HepG2 (cell line): ENCODE results near the gene HLA-DMB. TPM values are rescaled to one million over a fixed set of nuclear protein-coding genes. Genes with fewer than 3 reads are reported as not detected.

Experiments used
- CENPT ChIP-seq: sonication (generic); formaldehyde crosslinking; IDR thresholded peaks from 2 replicates; pipeline ENCODE4 v1.8.0; 2022; ENCODE audit warnings: low read depth, mild to moderate bottlenecking, moderate library complexity, missing genetic modification reagents
- ERF ChIP-seq: IDR thresholded peaks from 2 replicates; pipeline ENCODE4 v1.6.1; 2018; ENCODE audit warnings: missing biosample characterization, missing genetic modification reagents
- FLYWCH1 ChIP-seq: sonication (generic); formaldehyde crosslinking; IDR thresholded peaks from 2 replicates; pipeline ENCODE4 v1.8.1; 2023; ENCODE audit warnings: mild to moderate bottlenecking, missing genetic modification reagents
- HES4 ChIP-seq: sonication (generic); formaldehyde crosslinking; IDR thresholded peaks from 2 replicates; pipeline ENCODE4 v1.9.0; 2021; ENCODE audit warnings: mild to moderate bottlenecking, missing genetic modification reagents, borderline replicate concordance
- HOXA3 ChIP-seq: sonication (generic); formaldehyde crosslinking; IDR thresholded peaks from 2 replicates; pipeline ENCODE4 v1.5.0; 2020; ENCODE audit warnings: missing genetic modification reagents
- IKZF4 ChIP-seq: sonication (generic); formaldehyde crosslinking; IDR thresholded peaks from 2 replicates; pipeline ENCODE4 v1.5.1; 2020; ENCODE audit warnings: borderline replicate concordance, mild to moderate bottlenecking, low read depth, missing genetic modification reagents; ENCODE audit errors: not compliant biosample characterization
- MTA1 ChIP-seq: sonication (generic); formaldehyde crosslinking; IDR thresholded peaks from 2 replicates; pipeline ENCODE4 v1.4.0; 2020; ENCODE audit warnings: missing genetic modification reagents, mild to moderate bottlenecking, borderline replicate concordance
- NR3C1 ChIP-seq: sonication (generic); formaldehyde crosslinking; IDR thresholded peaks from 2 replicates; pipeline ENCODE4 v1.4.0; 2020; ENCODE audit warnings: missing genetic modification reagents
- RAD21 ChIP-seq: fragments of 450-650 bp; formaldehyde crosslinking; IDR thresholded peaks from 2 replicates; pipeline ENCODE4 v1.5.0; 2020; ENCODE audit warnings: mild to moderate bottlenecking
- SRSF9 ChIP-seq: fragments of 200-400 bp; formaldehyde crosslinking; IDR thresholded peaks from 2 replicates; pipeline ENCODE4 v1.6.1; 2018; ENCODE audit warnings: borderline replicate concordance, mild to moderate bottlenecking, low read depth, low read length; ENCODE audit not compliant: insufficient read depth, poor library complexity, severe bottlenecking
- TEAD2 ChIP-seq: sonication (generic); formaldehyde crosslinking; IDR thresholded peaks from 2 replicates; pipeline ENCODE4 v1.9.0; 2021; ENCODE audit warnings: missing genetic modification reagents
- YEATS4 ChIP-seq: sonication (generic); formaldehyde crosslinking; IDR thresholded peaks from 2 replicates; pipeline ENCODE4 v1.4.0; 2020; ENCODE audit warnings: missing genetic modification reagents, borderline replicate concordance
- ZFX ChIP-seq: sonication (generic); formaldehyde crosslinking; IDR thresholded peaks from 2 replicates; pipeline ENCODE4 v1.4.0; 2020; ENCODE audit warnings: mild to moderate bottlenecking, low read depth, missing genetic modification reagents, moderate library complexity
- ZNF12 ChIP-seq: sonication (generic); formaldehyde crosslinking; IDR thresholded peaks from 2 replicates; pipeline ENCODE4 v1.5.0; 2020; ENCODE audit warnings: missing genetic modification reagents
- ZNF232 ChIP-seq: sonication (generic); formaldehyde crosslinking; IDR thresholded peaks from 2 replicates; pipeline ENCODE4 v1.4.0; 2020; ENCODE audit warnings: missing genetic modification reagents, borderline replicate concordance
- ZNF652 ChIP-seq: IDR thresholded peaks from 2 replicates; pipeline ENCODE4 v1.6.1; 2016; ENCODE audit warnings: low read depth, borderline replicate concordance
- ZNF780A ChIP-seq: sonication (generic); formaldehyde crosslinking; IDR thresholded peaks from 2 replicates; pipeline ENCODE4 v1.8.0; 2022; ENCODE audit warnings: mild to moderate bottlenecking, missing genetic modification reagents, moderate library complexity
- ZNF782 ChIP-seq: sonication (generic); formaldehyde crosslinking; IDR thresholded peaks from 2 replicates; pipeline ENCODE4 v1.4.0; 2020; ENCODE audit warnings: missing genetic modification reagents, mild to moderate bottlenecking, borderline replicate concordance
- ZSCAN30 ChIP-seq: sonication (generic); formaldehyde crosslinking; IDR thresholded peaks from 2 replicates; pipeline ENCODE4 v1.5.0; 2020; ENCODE audit warnings: mild to moderate bottlenecking, missing genetic modification reagents
- polyA plus RNA-seq, 8 experiments: library from polyadenylated mRNA; depleted of rRNA in 3 of 8; stranded (reverse) in 7 of 8; unstranded in 1 of 8; fragments of >200 nt; fragmentation: Illumina TruSeq in 4 of 8; extraction: Trizol in 4 of 8; gene quantifications; 2 replicates each; pipeline versions ENCODE4 v1.2.1 to v1.2.3, GENCODE V29; 2011 to 2016; ENCODE audit warnings: low read depth in 4 of 8, missing spikeins in 1 of 8, mixed read lengths in 1 of 8; ENCODE audit not compliant: insufficient read depth in 1 of 8
- total RNA-seq, 5 experiments: library from RNA; depleted of rRNA; stranded (reverse); fragments of >200 nt; fragmentation: Illumina TruSeq; extraction: Trizol; gene quantifications; 2 replicates each; pipeline ENCODE4 v1.2.3, GENCODE V29; 2016; ENCODE audit warnings: low read depth in 1 of 5
- TF ChIP-seq, protein P1 (sequence below): sonication (generic); formaldehyde crosslinking; IDR thresholded peaks from 2 replicates; pipeline ENCODE4 v1.4.0; 2020; ENCODE audit warnings: missing genetic modification reagents, borderline replicate concordance
- TF ChIP-seq, protein P2 (sequence below): sonication (generic); formaldehyde crosslinking; IDR thresholded peaks from 2 replicates; pipeline ENCODE4 v1.4.0; 2020; ENCODE audit warnings: mild to moderate bottlenecking, missing genetic modification reagents
- TF ChIP-seq, protein P3 (sequence below): sonication (generic); formaldehyde crosslinking; IDR thresholded peaks from 2 replicates; pipeline ENCODE4 v1.4.0; 2020; ENCODE audit warnings: missing genetic modification reagents
- TF ChIP-seq, protein P4 (sequence below): sonication (generic); formaldehyde crosslinking; IDR thresholded peaks from 2 replicates; pipeline ENCODE4 v1.5.1; 2020; ENCODE audit warnings: missing genetic modification reagents, mild to moderate bottlenecking, borderline replicate concordance
- TF ChIP-seq, protein P5 (sequence below): IDR thresholded peaks from 2 replicates; pipeline ENCODE4 v1.6.1; 2016; ENCODE audit warnings: low read depth, borderline replicate concordance

The HLA-DMB gene
- total and polyA plus RNA-seq, 2 of the 13 experiments (the other 11 are each of a cell fraction or from before 2014, with no cell fraction given): not detected

DNA sequence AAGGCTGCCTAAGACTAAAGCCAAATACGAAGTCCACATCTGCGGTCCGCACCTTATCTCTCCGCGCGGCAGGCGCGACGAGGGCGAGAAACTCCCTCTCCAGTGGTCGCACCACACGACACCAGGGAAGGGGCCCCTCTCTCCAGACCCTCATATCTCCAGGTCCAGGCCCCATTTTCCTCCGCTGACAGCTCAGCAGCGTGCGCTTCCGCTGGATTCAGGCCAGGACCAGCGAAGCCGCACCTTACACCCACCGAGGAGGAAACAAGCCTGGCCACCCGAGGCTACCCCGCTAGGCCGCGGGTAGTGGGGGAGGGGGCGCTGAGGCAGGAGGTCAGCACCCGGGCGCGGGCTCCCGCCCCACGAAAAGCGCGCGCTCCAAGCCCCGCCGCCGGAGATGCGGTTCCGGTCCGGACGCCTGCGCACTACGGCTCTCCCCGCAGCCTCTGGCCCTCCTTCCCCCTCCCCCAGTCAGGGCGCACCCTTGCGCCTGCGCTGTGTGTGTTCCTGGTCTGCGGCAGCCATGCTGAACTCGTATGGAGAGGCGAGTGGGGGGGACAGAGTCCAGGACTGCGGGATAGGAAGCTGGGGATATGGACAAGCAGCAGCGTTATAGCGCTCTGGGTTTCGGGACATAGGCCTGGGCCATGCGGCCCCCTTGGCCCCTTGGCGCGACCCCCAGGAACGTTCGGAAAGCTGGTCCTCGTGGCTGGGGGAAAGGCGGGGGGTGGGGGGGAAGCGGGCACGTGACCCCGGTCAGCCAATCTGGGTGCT is 27.5 kb upstream of the HLA-DMB start, which contains the start of gene BRD2 (continued):
- TF ChIP-seq, protein P1, sequence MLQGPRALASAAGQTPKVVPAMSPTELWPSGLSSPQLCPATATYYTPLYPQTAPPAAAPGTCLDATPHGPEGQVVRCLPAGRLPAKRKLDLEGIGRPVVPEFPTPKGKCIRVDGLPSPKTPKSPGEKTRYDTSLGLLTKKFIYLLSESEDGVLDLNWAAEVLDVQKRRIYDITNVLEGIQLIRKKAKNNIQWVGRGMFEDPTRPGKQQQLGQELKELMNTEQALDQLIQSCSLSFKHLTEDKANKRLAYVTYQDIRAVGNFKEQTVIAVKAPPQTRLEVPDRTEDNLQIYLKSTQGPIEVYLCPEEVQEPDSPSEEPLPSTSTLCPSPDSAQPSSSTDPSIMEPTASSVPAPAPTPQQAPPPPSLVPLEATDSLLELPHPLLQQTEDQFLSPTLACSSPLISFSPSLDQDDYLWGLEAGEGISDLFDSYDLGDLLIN: peak; percentile 89; the same call in 1 of the 2 replicates
- peak; percentile 79 for TF ChIP-seq ERF (CRISPR knock-in tag)
- TF ChIP-seq ZNF652: peak; percentile 40; the same call in 1 of the 2 replicates
- TF ChIP-seq RAD21 (CRISPR knock-in tag): peak; percentile 52
- TF ChIP-seq ZNF780A (CRISPR knock-in tag): peak; percentile 75; the same call in 1 of the 2 replicates
- TF ChIP-seq TEAD2: peak; percentile 7; the same call in 1 of the 2 replicates
- TF ChIP-seq, protein P2, sequence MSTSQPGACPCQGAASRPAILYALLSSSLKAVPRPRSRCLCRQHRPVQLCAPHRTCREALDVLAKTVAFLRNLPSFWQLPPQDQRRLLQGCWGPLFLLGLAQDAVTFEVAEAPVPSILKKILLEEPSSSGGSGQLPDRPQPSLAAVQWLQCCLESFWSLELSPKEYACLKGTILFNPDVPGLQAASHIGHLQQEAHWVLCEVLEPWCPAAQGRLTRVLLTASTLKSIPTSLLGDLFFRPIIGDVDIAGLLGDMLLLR (CRISPR knock-in tag): peak; percentile 59; the same call in 1 of the 2 replicates
- TF ChIP-seq MTA1: peak; percentile 93; the same call in 1 of the 2 replicates
- TF ChIP-seq SRSF9: no peak
- TF ChIP-seq, protein P3, sequence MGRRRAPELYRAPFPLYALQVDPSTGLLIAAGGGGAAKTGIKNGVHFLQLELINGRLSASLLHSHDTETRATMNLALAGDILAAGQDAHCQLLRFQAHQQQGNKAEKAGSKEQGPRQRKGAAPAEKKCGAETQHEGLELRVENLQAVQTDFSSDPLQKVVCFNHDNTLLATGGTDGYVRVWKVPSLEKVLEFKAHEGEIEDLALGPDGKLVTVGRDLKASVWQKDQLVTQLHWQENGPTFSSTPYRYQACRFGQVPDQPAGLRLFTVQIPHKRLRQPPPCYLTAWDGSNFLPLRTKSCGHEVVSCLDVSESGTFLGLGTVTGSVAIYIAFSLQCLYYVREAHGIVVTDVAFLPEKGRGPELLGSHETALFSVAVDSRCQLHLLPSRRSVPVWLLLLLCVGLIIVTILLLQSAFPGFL (CRISPR knock-in tag): 0 out of 2 replicates have a peak, but pooled peaks have one; percentile 16
- TF ChIP-seq, protein P4, sequence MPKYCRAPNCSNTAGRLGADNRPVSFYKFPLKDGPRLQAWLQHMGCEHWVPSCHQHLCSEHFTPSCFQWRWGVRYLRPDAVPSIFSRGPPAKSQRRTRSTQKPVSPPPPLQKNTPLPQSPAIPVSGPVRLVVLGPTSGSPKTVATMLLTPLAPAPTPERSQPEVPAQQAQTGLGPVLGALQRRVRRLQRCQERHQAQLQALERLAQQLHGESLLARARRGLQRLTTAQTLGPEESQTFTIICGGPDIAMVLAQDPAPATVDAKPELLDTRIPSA (CRISPR knock-in tag): 0 out of 2 replicates have a peak, but pooled peaks have one; percentile 27
- TF ChIP-seq ZNF782 (CRISPR knock-in tag): peak; percentile 98
- no peak for TF ChIP-seq FLYWCH1
- TF ChIP-seq ZSCAN30 (CRISPR knock-in tag): peak; percentile 93; the same call in 1 of the 2 replicates
- peak; percentile 73 for TF ChIP-seq HES4 (CRISPR knock-in tag)
- TF ChIP-seq CENPT: peak; percentile 81; the same call in 1 of the 2 replicates
- peak; percentile 57; the same call in 1 of the 2 replicates for TF ChIP-seq ZNF12 (CRISPR knock-in tag)
- peak; percentile 99 for TF ChIP-seq ZFX (CRISPR knock-in tag)
- peak; percentile 95 for TF ChIP-seq IKZF4 (CRISPR knock-in tag)
- TF ChIP-seq ZNF232 (CRISPR knock-in tag): peak; percentile 85; the same call in 1 of the 2 replicates
- TF ChIP-seq NR3C1 (CRISPR knock-in tag): no peak
- TF ChIP-seq YEATS4 (CRISPR knock-in tag): peak; percentile 98
- TF ChIP-seq, protein P5, sequence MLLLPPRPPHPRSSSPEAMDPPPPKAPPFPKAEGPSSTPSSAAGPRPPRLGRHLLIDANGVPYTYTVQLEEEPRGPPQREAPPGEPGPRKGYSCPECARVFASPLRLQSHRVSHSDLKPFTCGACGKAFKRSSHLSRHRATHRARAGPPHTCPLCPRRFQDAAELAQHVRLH (CRISPR knock-in tag): peak; percentile 73
- TF ChIP-seq HOXA3 (CRISPR knock-in tag): peak; percentile 90
